B cell (primary cell): ENCODE measurements around the gene ATP6V1G2.
"Not testable (repeated sequence)": the region's sequence is repeated elsewhere in the genome, so short reads cannot be mapped to it uniquely, and the experiment has no call there.

ENCODE experiments used
- EZH2 ChIP-seq: IDR thresholded peaks from 2 replicates; pipeline ENCODE4 v1.6.1; 2012; ENCODE audit warnings: borderline replicate concordance, low read depth, mild to moderate bottlenecking, moderate library complexity, low read length; ENCODE audit not compliant: insufficient read depth, poor library complexity, severe bottlenecking
- TF ChIP-seq, protein P1 (sequence below): fragments of 200-600 bp; IDR thresholded peaks from one replicate; pipeline ENCODE4 v1.8.0; 2022; ENCODE audit warnings: antibody characterized with exemption, mild to moderate bottlenecking

- TF ChIP-seq, protein P1, sequence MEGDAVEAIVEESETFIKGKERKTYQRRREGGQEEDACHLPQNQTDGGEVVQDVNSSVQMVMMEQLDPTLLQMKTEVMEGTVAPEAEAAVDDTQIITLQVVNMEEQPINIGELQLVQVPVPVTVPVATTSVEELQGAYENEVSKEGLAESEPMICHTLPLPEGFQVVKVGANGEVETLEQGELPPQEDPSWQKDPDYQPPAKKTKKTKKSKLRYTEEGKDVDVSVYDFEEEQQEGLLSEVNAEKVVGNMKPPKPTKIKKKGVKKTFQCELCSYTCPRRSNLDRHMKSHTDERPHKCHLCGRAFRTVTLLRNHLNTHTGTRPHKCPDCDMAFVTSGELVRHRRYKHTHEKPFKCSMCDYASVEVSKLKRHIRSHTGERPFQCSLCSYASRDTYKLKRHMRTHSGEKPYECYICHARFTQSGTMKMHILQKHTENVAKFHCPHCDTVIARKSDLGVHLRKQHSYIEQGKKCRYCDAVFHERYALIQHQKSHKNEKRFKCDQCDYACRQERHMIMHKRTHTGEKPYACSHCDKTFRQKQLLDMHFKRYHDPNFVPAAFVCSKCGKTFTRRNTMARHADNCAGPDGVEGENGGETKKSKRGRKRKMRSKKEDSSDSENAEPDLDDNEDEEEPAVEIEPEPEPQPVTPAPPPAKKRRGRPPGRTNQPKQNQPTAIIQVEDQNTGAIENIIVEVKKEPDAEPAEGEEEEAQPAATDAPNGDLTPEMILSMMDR = not testable (repeated sequence)
- TF ChIP-seq EZH2 = not testable (repeated sequence)
Measured at GRCh38 chr6:31499648-31500047, 46.8 kb downstream of the ATP6V1G2 start.
